H1 (cell line): ENCODE measurements around the gene ATP6V1G3.

Source experiments
- KDM1A ChIP-seq: fragments of 200-600, 300-600 bp; sonication (generic); IDR thresholded peaks from 2 replicates; pipeline ENCODE4 v1.7.1; 2016; ENCODE audit warnings: mild to moderate bottlenecking, low read length, borderline replicate concordance
- POLR2A ChIP-seq, 2 experiments: IDR thresholded peaks; 1 replicate in 1 of 2; 2 replicates in 1 of 2; pipeline ENCODE4 v1.6.1; 2011; ENCODE audit warnings: low read depth in 2 of 2, low read length in 2 of 2, mild to moderate bottlenecking in 2 of 2; ENCODE audit errors: control extremely low read depth in 1 of 2
- RNF2 ChIP-seq: fragments of 200-900, 300-1000 bp; sonication (generic); IDR thresholded peaks from 2 replicates; pipeline ENCODE4 v1.7.1; 2016; ENCODE audit warnings: borderline replicate concordance, low read depth, mild to moderate bottlenecking, antibody characterized with exemption, low read length; ENCODE audit not compliant: poor library complexity, severe bottlenecking; ENCODE audit errors: missing control alignments
- TAF1 ChIP-seq: IDR thresholded peaks from 2 replicates; pipeline ENCODE4 v1.6.1; 2011; ENCODE audit warnings: mild to moderate bottlenecking, low read depth, low read length
- TF ChIP-seq, protein P1 (sequence below), 3 experiments: IDR thresholded peaks; 1 replicate in 2 of 3; 2 replicates in 1 of 3; pipeline versions ENCODE4 v1.5.1 to v1.6.1; 2011; ENCODE audit warnings: low read length in 3 of 3, mild to moderate bottlenecking in 3 of 3, inconsistent platforms in 2 of 3, low read depth in 1 of 3, moderate library complexity in 1 of 3; ENCODE audit not compliant: insufficient read depth in 1 of 3; ENCODE audit errors: control extremely low read depth in 1 of 3

- TF ChIP-seq RNF2, result no peak
- TF ChIP-seq, protein P1, sequence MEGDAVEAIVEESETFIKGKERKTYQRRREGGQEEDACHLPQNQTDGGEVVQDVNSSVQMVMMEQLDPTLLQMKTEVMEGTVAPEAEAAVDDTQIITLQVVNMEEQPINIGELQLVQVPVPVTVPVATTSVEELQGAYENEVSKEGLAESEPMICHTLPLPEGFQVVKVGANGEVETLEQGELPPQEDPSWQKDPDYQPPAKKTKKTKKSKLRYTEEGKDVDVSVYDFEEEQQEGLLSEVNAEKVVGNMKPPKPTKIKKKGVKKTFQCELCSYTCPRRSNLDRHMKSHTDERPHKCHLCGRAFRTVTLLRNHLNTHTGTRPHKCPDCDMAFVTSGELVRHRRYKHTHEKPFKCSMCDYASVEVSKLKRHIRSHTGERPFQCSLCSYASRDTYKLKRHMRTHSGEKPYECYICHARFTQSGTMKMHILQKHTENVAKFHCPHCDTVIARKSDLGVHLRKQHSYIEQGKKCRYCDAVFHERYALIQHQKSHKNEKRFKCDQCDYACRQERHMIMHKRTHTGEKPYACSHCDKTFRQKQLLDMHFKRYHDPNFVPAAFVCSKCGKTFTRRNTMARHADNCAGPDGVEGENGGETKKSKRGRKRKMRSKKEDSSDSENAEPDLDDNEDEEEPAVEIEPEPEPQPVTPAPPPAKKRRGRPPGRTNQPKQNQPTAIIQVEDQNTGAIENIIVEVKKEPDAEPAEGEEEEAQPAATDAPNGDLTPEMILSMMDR (IDR thresholded peaks at IDR 0.05; ENCODE audit: control extremely low read depth in 1 of 3, insufficient read depth in 1 of 3, low read depth in 1 of 3, low read length in 3 of 3), result no peak
- TF ChIP-seq KDM1A, result no peak
- TF ChIP-seq TAF1, result no peak
- TF ChIP-seq POLR2A (IDR thresholded peaks at IDR 0.05; ENCODE audit: control extremely low read depth in 1 of 2, low read depth in 2 of 2, low read length in 2 of 2), result no peak
These were observed 40.9 kb downstream of the ATP6V1G3 start for GRCh38 chr1:198499588-198499987.
